SK-N-SH treated with all-trans-retinoic acid at 6 μM for 48 hours (cell line): Measurements from ENCODE around the gene SPATA33.

ENCODE experiments used
- ARNTL ChIP-seq: fragments of 450-650 bp; formaldehyde crosslinking; IDR thresholded peaks from 2 replicates; pipeline ENCODE4 v1.5.0; 2020; ENCODE audit warnings: low read depth, mild to moderate bottlenecking, moderate library complexity, borderline replicate concordance
- BACH2 ChIP-seq: fragments of 250-450 bp; sonication (Bioruptor Pico); IDR thresholded peaks from 2 replicates; pipeline ENCODE4 v1.9.0; 2021; ENCODE audit warnings: mild to moderate bottlenecking, borderline replicate concordance
- ISL1 ChIP-seq: fragments of 250-450 bp; sonication (Bioruptor Pico); IDR thresholded peaks from 2 replicates; pipeline ENCODE4 v2.1.2; 2022; ENCODE audit warnings: mild to moderate bottlenecking, moderate library complexity
- OSR1 ChIP-seq: fragments of 250-450 bp; sonication (Bioruptor Pico); IDR thresholded peaks from 2 replicates; pipeline ENCODE4 v1.8.0; 2022; ENCODE audit warnings: moderate library complexity, mild to moderate bottlenecking, inconsistent platforms
- PPARA ChIP-seq: fragments of 250-450 bp; sonication (Bioruptor Pico); IDR thresholded peaks from 2 replicates; pipeline ENCODE4 v1.5.0; 2020; ENCODE audit warnings: mild to moderate bottlenecking, borderline replicate concordance
- RARB ChIP-seq: fragments of 250-450 bp; sonication (Bioruptor Pico); IDR thresholded peaks from 2 replicates; pipeline ENCODE4 v1.8.0; 2021; ENCODE audit warnings: mild to moderate bottlenecking, moderate library complexity
- TCF4 ChIP-seq: fragments of 250-450 bp; sonication (Bioruptor Pico); IDR thresholded peaks from 2 replicates; pipeline ENCODE4 v1.8.0; 2021; ENCODE audit warnings: mild to moderate bottlenecking, moderate library complexity, borderline replicate concordance
- TOX ChIP-seq: fragments of 250-450 bp; sonication (Bioruptor Pico); IDR thresholded peaks from 2 replicates; pipeline ENCODE4 v1.8.0; 2021; ENCODE audit warnings: mild to moderate bottlenecking, moderate library complexity, borderline replicate concordance
- ZC3H10 ChIP-seq: fragments of 250-450 bp; sonication (Bioruptor Pico); IDR thresholded peaks from 2 replicates; pipeline ENCODE4 v1.5.1; 2021; ENCODE audit warnings: mild to moderate bottlenecking, moderate library complexity
- ZNF70 ChIP-seq: fragments of 450-650 bp; formaldehyde crosslinking; IDR thresholded peaks from 2 replicates; pipeline ENCODE4 v1.5.0; 2020; ENCODE audit warnings: mild to moderate bottlenecking, moderate library complexity
- TF ChIP-seq, protein P1 (sequence below): fragments of 250-450 bp; sonication (Bioruptor Pico); IDR thresholded peaks from 2 replicates; pipeline ENCODE4 v1.8.0; 2020; ENCODE audit warnings: mild to moderate bottlenecking, moderate library complexity, borderline replicate concordance
- TF ChIP-seq, protein P2 (sequence below): fragments of 250-450 bp; sonication (Bioruptor Pico); IDR thresholded peaks from 2 replicates; pipeline ENCODE4 v1.5.1; 2020; ENCODE audit warnings: low read depth, mild to moderate bottlenecking, moderate library complexity

GRCh38 chr16:89624777-89625761, 32.6 kb upstream of the SPATA33 start:
- TF ChIP-seq TCF4 (CRISPR knock-in tag) (no peak), ISL1 (CRISPR knock-in tag) (no peak), OSR1 (CRISPR knock-in tag) (no peak), BACH2 (no peak), PPARA (no peak), TOX (CRISPR knock-in tag) (no peak), ARNTL (CRISPR knock-in tag) (no peak), ZC3H10 (CRISPR knock-in tag) (no peak), ZNF70 (CRISPR knock-in tag) (no peak), RARB (CRISPR knock-in tag) (no peak)
- TF ChIP-seq, protein P1, sequence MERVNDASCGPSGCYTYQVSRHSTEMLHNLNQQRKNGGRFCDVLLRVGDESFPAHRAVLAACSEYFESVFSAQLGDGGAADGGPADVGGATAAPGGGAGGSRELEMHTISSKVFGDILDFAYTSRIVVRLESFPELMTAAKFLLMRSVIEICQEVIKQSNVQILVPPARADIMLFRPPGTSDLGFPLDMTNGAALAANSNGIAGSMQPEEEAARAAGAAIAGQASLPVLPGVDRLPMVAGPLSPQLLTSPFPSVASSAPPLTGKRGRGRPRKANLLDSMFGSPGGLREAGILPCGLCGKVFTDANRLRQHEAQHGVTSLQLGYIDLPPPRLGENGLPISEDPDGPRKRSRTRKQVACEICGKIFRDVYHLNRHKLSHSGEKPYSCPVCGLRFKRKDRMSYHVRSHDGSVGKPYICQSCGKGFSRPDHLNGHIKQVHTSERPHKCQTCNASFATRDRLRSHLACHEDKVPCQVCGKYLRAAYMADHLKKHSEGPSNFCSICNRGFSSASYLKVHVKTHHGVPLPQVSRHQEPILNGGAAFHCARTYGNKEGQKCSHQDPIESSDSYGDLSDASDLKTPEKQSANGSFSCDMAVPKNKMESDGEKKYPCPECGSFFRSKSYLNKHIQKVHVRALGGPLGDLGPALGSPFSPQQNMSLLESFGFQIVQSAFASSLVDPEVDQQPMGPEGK (CRISPR knock-in tag): no peak
- TF ChIP-seq, protein P2, sequence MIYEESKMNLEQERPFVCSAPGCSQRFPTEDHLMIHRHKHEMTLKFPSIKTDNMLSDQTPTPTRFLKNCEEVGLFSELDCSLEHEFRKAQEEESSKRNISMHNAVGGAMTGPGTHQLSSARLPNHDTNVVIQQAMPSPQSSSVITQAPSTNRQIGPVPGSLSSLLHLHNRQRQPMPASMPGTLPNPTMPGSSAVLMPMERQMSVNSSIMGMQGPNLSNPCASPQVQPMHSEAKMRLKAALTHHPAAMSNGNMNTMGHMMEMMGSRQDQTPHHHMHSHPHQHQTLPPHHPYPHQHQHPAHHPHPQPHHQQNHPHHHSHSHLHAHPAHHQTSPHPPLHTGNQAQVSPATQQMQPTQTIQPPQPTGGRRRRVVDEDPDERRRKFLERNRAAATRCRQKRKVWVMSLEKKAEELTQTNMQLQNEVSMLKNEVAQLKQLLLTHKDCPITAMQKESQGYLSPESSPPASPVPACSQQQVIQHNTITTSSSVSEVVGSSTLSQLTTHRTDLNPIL (CRISPR knock-in tag): no peak
